ENCODE data around the gene KRTAP1-3.
"Not testable (repeated sequence)": the region's sequence is repeated elsewhere in the genome, so short reads cannot be mapped to it uniquely, and the experiment has no call there.

The KRTAP1-3 gene

DNA sequence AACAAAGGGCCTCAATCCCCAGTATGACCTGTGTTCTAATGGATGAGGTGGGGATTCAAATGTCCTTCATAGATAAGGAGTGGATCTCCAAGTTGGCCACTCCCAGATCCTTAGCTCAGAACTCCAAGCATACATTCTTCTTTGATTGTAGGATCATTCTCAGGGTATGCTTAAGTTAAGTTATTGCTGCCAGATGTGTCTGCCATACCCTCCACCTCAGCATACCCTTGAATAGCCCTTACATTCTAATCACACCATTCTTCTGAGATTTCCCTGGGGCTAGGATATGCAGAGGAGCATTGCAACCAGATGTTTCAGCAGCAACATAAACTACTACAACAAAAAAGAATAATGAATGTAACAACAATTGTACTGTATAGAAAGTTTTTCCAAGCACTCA is 32.6 kb upstream of the KRTAP1-3 start:
- H3K4me3 ChIP-seq (ENCODE audit: low read depth, low read length): no peak overlapping the region
- TF ChIP-seq, protein P1, sequence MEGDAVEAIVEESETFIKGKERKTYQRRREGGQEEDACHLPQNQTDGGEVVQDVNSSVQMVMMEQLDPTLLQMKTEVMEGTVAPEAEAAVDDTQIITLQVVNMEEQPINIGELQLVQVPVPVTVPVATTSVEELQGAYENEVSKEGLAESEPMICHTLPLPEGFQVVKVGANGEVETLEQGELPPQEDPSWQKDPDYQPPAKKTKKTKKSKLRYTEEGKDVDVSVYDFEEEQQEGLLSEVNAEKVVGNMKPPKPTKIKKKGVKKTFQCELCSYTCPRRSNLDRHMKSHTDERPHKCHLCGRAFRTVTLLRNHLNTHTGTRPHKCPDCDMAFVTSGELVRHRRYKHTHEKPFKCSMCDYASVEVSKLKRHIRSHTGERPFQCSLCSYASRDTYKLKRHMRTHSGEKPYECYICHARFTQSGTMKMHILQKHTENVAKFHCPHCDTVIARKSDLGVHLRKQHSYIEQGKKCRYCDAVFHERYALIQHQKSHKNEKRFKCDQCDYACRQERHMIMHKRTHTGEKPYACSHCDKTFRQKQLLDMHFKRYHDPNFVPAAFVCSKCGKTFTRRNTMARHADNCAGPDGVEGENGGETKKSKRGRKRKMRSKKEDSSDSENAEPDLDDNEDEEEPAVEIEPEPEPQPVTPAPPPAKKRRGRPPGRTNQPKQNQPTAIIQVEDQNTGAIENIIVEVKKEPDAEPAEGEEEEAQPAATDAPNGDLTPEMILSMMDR (IDR thresholded peaks at IDR 0.05; ENCODE audit: low read depth, low read length, missing control alignments): no peak
- DNase-seq (ENCODE audit: low read depth): no peak

DNA sequence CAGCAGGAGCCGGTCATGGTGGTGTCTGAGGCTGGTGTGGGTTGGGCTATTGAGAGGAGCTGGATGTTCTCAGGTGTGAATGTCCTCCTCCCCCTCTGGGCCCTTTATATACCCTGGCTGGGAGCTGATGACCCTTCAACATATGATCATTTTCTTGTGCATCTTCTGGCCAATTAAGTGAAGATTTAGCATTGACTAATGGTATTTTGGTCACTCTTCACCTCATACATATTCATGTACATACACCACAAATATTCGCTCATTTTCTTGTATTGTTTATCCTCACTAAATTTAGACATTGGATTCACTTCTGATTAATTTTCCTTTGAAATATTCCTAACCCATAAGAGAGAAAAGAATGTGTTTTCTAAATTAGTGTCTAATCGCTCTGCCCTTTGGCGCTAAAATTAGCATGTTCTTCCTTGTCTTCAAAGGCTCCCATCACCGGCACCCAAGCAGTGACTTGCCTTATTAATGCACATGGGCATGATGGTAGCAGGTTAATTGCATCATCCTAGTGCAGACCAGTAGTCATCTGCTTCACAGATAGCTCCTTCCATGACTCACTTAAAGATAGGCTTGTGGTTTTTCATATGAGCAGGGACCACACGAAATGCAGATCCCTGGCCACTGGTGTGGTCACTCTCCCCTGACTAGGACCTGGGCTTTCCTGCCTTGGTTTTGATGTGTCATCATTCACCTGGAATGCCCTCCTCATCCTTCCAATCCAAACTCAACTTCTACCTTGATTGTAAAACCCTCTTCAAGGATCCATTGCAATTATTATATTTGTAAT is 31.4 kb upstream of the KRTAP1-3 start, which contains the start of gene KRTAP2-4:
KRTAP2-4 (minus strand) TSS at position 51 of the 796 bp plus-strand sequence; CDS start at position 17, 34 bp downstream.
- TF ChIP-seq, protein P1 (IDR thresholded peaks at IDR 0.05; ENCODE audit: low read depth, low read length, missing control alignments): no peak
- DNase-seq (ENCODE audit: low read depth): no peak

DNA sequence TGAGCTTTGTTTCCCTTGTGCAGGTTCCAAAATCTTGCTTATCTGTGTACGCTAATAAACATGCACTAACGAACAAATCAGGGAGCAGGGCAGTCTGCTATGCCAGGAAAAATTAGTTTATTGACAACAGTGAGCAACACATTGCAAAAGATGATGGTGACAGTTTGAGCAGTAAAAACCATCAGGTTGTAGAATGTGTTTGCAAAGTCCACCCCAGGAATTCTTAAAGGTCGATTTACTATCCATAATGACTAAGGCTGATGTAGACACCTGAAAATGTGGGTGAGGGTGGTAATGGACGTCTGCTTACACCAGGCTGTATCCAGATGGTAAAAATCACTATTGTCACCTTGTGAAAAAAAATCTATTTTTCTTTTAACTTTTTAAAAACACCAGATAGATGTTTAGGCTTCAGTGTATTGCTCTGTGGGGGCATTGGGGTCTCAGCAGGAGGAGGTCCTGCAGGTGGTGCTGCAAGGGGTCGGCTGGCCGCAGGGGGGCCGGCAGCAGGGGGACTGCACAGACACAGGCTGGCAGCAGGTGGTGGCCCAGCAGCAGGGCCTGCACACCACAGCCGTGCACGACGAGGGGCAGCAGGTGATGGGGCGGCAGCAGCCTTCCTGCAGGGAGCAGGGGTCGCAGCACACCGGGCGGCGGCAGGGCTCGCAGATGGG is 30.5 kb upstream of the KRTAP1-3 start:
- not testable (repeated sequence) for DNase-seq (ENCODE audit: low read depth); H3K4me3 ChIP-seq (ENCODE audit: low read depth, low read length)

More for the DNA sequence above, 31.4 kb upstream of the KRTAP1-3 start, which contains the start of gene KRTAP2-4:
- H3K4me3 ChIP-seq (ENCODE audit: low read depth, low read length): no peak within 1 kb of the TSS

DNA sequence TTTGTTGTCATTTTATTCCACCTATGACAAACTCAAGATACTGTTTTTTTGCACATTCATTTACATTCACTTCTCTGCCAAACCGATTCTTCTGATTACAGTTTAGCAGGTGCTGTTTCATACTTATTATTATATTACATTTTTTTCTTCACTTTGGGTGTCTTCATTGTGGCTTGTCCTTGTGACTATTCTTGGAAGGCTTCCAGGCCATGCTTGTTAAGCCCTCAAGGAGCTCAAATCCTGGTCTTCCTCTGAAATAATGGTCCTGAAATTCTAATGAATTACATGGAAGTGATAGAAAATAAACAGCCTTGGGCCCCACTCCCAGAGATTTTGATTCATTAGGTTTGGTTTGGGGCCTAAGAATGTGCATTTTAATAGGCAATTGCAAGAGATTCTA is 29.6 kb upstream of the KRTAP1-3 start:
- DNase-seq (ENCODE audit: low read depth): no peak
- TF ChIP-seq, protein P1 (IDR thresholded peaks at IDR 0.05; ENCODE audit: low read depth, low read length, missing control alignments): no peak
- no peak overlapping the region for H3K4me3 ChIP-seq (ENCODE audit: low read depth, low read length)

DNA sequence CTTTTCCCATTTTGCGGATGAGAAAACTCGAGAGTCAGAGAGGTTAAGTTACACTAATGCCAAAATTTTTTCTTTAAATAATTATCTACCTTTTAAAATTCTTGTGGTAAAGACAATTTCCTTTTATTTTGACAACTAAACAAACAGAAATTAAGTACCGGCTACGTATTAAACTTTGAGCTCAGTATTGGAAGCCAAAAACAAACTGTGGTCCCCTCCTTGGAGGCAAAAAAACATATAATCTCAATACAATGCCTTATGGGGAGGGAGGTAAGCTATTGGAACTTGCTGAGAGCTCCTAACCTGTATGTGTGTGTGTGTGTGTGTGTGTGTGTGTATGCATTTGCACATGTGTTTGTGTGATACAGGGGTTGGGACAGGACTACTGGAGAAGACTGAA is 28.8 kb upstream of the KRTAP1-3 start:
- DNase-seq (ENCODE audit: low read depth): no peak
- H3K4me3 ChIP-seq (ENCODE audit: low read depth, low read length): no peak overlapping the region
- TF ChIP-seq, protein P1 (IDR thresholded peaks at IDR 0.05; ENCODE audit: low read depth, low read length, missing control alignments): no peak

DNA sequence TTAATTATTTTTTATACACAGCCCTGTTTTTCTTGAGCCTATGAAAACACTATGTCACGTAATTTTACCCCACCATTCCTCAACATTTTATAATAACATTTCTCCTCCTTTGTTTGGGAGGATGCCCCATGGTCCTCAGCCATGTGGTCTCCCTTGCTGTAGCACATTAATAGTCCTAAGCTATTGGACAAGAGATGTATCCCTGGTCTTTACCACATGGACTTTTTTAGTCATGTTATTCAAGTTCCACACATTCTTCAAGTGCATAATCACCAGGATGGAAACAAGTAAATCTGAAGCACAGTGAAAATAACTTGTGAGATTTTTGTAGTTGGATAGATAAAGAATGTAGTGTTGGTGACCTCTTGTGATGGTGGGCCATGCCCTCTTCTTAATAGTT is 27.3 kb upstream of the KRTAP1-3 start:
- DNase-seq (ENCODE audit: low read depth): no peak
- TF ChIP-seq, protein P1 (IDR thresholded peaks at IDR 0.05; ENCODE audit: low read depth, low read length, missing control alignments): no peak
- H3K4me3 ChIP-seq (ENCODE audit: low read depth, low read length): no peak overlapping the region

DNA sequence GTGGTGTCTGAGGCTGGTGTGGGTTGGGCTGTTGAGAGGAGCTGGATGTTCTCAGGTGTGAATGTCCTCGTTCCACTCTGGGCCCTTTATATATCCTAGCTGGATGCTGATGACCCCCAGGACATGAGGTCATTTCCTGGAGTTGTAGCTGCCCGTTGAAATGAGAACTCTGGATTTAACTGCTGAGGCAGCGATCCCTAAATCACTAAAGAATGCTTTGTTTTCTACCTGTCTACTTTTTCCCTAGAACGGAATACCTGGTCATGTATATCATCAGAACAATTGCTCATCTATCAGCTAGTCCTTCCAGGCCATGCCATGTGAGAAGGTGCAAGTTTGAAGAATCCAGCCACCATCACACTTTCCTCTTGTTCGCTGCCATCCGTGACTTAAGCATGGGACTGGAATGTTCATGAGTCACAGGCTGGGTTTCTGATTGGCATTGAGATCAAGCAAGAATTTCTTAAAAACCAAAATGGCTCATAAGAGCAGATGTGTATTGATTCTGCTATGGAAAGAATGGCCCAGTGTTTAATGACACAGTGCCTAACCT is 25.5 kb upstream of the KRTAP1-3 start, which contains the start of gene KRTAP2-3:
KRTAP2-3 (minus strand) TSS at position 63 of the 553 bp plus-strand sequence. CDS start 64 bp downstream, outside the sequence.
- DNase-seq (ENCODE audit: low read depth): no peak
- TF ChIP-seq, protein P1 (IDR thresholded peaks at IDR 0.05; ENCODE audit: low read depth, low read length, missing control alignments): no peak
- no peak within 1 kb of the TSS for H3K4me3 ChIP-seq (ENCODE audit: low read depth, low read length)

DNA sequence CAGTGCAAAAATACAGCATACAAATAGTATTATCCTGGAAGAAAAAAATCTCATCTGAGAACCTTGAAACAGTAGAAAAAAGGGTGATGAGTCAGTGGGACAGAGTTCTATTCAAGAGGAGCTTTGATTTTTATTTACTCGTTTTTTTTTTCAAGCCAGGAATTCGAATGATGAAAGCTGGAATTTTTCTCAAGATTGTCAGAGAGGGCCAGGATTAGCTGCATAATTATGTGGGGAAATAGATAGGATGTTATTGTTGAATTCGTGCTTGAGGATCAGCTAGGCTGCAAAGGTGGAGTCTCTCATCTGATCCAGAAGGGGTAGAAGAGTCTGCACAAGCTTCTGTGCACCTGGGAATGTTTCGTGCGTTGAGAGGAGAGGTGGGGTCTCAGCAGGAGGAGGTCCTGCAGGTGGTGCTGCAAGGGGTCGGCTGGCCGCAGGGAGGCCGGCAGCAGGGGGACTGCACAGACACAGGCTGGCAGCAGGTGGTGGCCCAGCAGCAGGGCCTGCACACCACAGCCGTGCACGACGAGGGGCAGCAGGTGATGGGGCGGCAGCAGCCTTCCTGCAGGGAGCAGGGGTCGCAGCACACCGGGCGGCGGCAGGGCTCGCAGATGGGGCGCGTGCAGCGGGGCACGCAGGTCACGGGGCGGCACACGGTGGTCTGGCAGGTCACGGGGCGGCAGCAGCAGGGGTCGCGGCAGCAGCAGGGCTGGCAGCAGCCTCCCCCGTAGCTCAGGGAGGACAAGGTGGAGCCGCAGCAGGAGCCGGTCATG is 24.8 kb upstream of the KRTAP1-3 start:
- not testable (repeated sequence) for DNase-seq (ENCODE audit: low read depth); H3K4me3 ChIP-seq (ENCODE audit: low read depth, low read length)

All from GM12864 (cell line).